Measurements from ENCODE around the gene FANCC.

DNA sequence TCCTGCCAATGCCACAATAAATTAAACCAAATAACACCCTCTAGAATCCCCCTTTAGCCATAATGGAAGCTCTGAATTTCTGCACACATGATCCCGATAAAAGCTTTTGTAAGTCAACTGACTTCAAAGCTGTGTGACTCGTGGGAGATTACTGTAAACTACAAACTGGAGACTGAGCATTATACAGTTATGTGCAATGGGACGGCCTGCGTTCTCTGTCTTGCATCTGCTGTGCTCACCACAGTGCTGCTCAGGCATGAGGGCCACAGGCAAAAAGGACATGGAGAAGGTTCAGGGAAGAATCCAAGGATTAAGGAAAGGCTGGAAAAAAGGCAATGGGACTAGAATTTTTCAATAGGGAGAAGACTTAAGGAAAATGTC is 184.2 kb downstream of the FANCC start:
- TF ChIP-seq POLR2AphosphoS5 (IDR thresholded peaks at IDR 0.05) (no peak), POLR2A (IDR thresholded peaks at IDR 0.05) (no peak)

Data from spleen (tissue), 3 donors.